Right atrium auricular region (tissue), 2 donors: Measurements from ENCODE around the gene UBXN6. TPM values are rescaled to one million over a fixed set of nuclear protein-coding genes. Genes with fewer than 3 reads are reported as not detected.

Experiments used
- DNase-seq: peaks from one replicate; pipeline ENCODE4 v3.0.0-alpha.2; 2019; ENCODE audit warnings: low spot score
- H3K27ac ChIP-seq, 2 donors: fragments of 200-600 bp; sonication (generic); 1 replicate in 1 of 2; 2 replicates in 1 of 2; pipeline ENCODE4 v1.5.1; 2016 to 2019
- H3K27me3 ChIP-seq, 2 donors: fragments of 200-600 bp; sonication (generic); one replicate each; pipeline versions ENCODE4 v1.5.1 to v1.6.0; 2017 to 2019
- H3K36me3 ChIP-seq: fragments of 200-600 bp; sonication (generic); one replicate; pipeline ENCODE4 v1.5.1; 2016
- H3K4me1 ChIP-seq, 2 donors: fragments of 200-600 bp; sonication (generic); one replicate each; pipeline versions ENCODE4 v1.5.1 to v1.6.0; 2017 to 2019
- H3K4me3 ChIP-seq, 2 donors: fragments of 200-600 bp; sonication (generic); 1 replicate in 1 of 2; 2 replicates in 1 of 2; pipeline ENCODE4 v1.5.1; 2017 to 2019; ENCODE audit warnings: mild to moderate bottlenecking in 1 of 2, moderate library complexity in 1 of 2
- H3K9me3 ChIP-seq, 2 donors: fragments of 200-600 bp; sonication (generic); one replicate each; pipeline ENCODE4 v1.5.1; 2019
- total RNA-seq, 2 donors: library from RNA; depleted of rRNA; stranded (reverse); fragments of >200 nt; gene quantifications; one replicate each; pipeline ENCODE4 v1.1.0, GENCODE V29; 2016
- TF ChIP-seq, protein P1 (sequence below), 2 donors: fragments of 200-600 bp; sonication (generic); IDR thresholded peaks; one replicate each; pipeline ENCODE4 v1.5.1; 2019; ENCODE audit warnings: antibody characterized with exemption in 2 of 2

UBXN6 gene, protein sequence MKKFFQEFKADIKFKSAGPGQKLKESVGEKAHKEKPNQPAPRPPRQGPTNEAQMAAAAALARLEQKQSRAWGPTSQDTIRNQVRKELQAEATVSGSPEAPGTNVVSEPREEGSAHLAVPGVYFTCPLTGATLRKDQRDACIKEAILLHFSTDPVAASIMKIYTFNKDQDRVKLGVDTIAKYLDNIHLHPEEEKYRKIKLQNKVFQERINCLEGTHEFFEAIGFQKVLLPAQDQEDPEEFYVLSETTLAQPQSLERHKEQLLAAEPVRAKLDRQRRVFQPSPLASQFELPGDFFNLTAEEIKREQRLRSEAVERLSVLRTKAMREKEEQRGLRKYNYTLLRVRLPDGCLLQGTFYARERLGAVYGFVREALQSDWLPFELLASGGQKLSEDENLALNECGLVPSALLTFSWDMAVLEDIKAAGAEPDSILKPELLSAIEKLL
- 100 to 1,000 TPM in 1 of 2 donors, 10 to 100 TPM in 1; 52.8 to 100 TPM for total RNA-seq

DNA sequence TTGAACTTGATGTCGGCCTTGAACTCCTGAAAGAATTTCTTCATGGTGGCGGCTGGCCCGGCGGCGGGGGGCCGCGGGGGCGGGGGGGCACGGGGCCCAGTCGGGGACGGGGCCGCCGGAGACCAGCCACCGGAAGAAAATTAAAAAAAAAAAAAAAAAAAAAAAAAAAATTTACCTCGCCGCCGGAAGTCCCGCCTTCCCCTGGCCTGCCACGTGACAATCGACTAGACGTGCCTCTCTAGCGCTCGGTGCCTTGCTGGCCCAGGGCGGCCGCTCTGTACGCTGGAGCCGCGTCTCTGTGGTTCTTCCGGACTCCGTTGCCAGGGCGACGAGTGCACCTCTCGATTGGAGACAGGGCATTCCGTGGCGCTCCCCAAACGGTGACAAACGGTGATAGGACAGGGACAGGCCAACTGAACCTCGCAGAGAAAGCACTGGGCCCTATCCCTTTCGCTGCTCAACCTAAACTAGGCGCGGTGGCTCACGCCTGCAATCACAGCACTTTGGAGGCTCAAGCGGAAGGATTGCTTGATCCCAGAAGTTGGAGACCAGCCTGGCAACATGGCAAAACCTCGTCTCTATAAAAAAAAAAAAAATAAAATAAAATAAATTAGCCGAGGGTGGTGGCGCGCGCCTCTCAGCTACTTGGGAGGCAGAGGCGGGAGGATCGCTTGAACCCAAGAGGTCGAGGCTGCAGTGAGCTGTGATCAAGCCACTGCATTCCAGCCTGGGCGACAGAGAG, at the start of gene UBXN6:
Gene UBXN6 (minus strand): TSS at position 141 of the 742 bp plus-strand sequence. CDS start 97 bp downstream, at position 44.
- Histone ChIP-seq H3K9me3 (no peaks in the 10 kb centered on the region), H3K4me3 (peak within 1 kb of the TSS; percentile 80), H3K27ac (peak within 1 kb of the TSS; percentile 92 to 97), H3K27me3 (no peaks in the 10 kb centered on the region), H3K36me3 (peaks cover 15% of the 10 kb centered on the region), H3K4me1 (peaks cover 0 to 31% of the 10 kb centered on the region in 2 donors)
- TF ChIP-seq, protein P1, sequence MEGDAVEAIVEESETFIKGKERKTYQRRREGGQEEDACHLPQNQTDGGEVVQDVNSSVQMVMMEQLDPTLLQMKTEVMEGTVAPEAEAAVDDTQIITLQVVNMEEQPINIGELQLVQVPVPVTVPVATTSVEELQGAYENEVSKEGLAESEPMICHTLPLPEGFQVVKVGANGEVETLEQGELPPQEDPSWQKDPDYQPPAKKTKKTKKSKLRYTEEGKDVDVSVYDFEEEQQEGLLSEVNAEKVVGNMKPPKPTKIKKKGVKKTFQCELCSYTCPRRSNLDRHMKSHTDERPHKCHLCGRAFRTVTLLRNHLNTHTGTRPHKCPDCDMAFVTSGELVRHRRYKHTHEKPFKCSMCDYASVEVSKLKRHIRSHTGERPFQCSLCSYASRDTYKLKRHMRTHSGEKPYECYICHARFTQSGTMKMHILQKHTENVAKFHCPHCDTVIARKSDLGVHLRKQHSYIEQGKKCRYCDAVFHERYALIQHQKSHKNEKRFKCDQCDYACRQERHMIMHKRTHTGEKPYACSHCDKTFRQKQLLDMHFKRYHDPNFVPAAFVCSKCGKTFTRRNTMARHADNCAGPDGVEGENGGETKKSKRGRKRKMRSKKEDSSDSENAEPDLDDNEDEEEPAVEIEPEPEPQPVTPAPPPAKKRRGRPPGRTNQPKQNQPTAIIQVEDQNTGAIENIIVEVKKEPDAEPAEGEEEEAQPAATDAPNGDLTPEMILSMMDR (IDR thresholded peaks at IDR 0.05) = no peak
- DNase-seq = peak; percentile 98

DNA sequence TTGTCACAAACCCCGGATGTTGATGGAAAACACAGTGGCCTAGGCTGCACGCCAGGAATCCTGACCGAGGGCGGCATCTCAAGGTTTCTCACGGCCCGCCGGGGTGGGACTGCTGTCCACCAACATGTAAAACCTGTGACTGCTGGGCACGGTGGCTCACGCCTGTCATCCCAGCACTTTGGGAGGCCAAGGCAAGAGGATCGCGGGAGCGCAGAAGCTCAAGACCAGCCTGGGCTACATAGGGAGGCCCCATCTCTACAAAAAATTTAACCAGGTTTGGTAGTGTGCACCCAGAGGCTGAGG, 49.5 kb upstream of the UBXN6 start:
- Histone ChIP-seq H3K4me3 (no peak overlapping the region), H3K9me3 (no peaks in the 10 kb centered on the region), H3K27me3 (no peaks in the 10 kb centered on the region), H3K4me1 (peaks cover 0 to 9% of the 10 kb centered on the region in 2 donors), H3K27ac (no peak overlapping the region), H3K36me3 (peaks cover 65% of the 10 kb centered on the region)
- no peak for DNase-seq
- TF ChIP-seq, protein P1 (IDR thresholded peaks at IDR 0.05) = no peak

DNA sequence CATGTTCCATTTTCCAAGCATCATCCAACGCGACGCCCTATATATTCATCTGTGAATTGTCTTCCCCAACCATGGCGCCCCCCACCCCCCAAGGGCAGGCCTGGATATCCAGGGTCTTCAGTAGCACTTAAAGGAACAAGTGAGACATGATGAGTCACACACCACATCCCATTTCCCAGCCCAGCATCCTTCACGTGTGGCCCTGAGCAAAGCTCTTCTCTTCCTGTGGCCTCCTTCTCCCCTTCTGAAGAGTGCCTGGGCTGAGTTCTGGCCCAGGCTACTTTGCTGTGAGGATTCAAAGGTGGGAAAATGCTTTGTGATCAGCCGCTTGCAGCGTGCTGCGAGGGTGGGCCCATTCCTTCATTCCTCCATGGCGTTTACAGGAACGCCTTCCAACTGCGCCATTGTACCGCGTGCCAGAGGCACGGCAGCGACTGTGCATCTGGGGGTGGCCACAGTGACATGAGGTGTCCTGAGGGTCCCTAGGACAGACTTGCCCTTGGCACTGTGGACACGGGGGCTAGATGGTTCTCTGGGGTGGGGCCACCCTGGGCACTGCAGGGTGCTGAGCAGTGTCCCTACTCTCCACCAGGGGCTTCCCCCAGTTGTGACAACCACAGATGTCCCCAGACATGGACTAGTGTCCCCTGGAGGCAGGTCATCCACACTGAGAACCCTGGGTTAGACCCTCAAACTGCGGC, 49.0 kb upstream of the UBXN6 start:
- no peaks in the 10 kb centered on the region for H3K27me3 ChIP-seq
- no peak overlapping the region for H3K4me3 ChIP-seq
- no peak overlapping the region for H3K27ac ChIP-seq
- DNase-seq = no peak
- H3K9me3 ChIP-seq = no peaks in the 10 kb centered on the region
- H3K36me3 ChIP-seq = peaks cover 70% of the 10 kb centered on the region
- TF ChIP-seq, protein P1 (IDR thresholded peaks at IDR 0.05) = no peak
- H3K4me1 ChIP-seq = peaks cover 0 to 9% of the 10 kb centered on the region in 2 donors

DNA sequence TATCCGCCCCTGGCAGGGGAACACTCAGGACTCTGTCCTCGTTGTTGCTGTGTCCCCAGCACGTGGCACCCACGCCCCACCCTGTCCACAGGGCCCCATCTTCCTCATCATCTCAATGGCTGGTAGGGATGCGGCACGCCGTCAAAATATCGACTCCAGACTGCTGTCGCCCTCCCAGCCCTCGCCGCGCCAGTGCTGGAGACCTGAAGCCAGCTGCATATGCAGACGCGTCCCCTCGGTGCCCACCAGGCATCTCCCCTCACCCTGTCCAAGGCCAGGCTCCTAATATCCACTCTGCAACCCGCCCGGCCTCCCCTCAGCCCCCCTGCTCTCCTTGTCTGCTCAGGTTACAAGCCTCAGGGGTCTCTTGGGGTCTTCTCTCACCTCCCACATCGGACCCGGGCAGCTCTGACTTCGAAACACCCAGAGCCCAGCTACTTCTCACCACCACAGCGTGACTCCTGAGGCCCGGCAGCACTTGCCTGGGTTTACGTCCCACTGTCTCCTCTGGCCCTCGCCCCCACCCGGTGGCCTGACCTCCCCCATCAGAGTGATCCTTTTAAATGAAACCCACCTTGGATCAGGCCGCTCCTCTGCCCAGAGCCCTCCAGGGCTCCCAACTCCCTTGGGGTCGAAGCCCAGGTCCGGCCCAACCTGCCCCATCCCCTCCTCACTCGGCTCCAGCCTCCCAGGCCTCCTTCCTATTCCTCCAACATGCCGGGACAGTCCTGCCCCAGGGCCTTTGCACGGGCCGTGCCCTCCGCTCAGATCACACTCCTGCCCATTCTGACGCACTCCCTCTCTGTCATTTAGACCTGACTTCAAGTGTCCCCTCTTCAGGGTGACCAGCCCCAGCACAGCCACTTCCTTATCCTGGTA, 48.2 kb upstream of the UBXN6 start:
- no peaks in the 10 kb centered on the region for H3K9me3 ChIP-seq
- no peak for DNase-seq
- H3K27me3 ChIP-seq = no peaks in the 10 kb centered on the region
- H3K4me3 ChIP-seq = no peak overlapping the region
- H3K4me1 ChIP-seq = peaks cover 0 to 9% of the 10 kb centered on the region in 2 donors
- TF ChIP-seq, protein P1 (IDR thresholded peaks at IDR 0.05) = no peak
- H3K27ac ChIP-seq = no peak overlapping the region
- H3K36me3 ChIP-seq = peaks cover 78% of the 10 kb centered on the region
